Measurements from ENCODE around the gene C22orf15. TPM values are rescaled to one million over a fixed set of nuclear protein-coding genes. Genes with fewer than 3 reads are reported as not detected.

Gene C22orf15
- total RNA-seq, 1 experiment from 2014 or later = 0.81 TPM

DNA sequence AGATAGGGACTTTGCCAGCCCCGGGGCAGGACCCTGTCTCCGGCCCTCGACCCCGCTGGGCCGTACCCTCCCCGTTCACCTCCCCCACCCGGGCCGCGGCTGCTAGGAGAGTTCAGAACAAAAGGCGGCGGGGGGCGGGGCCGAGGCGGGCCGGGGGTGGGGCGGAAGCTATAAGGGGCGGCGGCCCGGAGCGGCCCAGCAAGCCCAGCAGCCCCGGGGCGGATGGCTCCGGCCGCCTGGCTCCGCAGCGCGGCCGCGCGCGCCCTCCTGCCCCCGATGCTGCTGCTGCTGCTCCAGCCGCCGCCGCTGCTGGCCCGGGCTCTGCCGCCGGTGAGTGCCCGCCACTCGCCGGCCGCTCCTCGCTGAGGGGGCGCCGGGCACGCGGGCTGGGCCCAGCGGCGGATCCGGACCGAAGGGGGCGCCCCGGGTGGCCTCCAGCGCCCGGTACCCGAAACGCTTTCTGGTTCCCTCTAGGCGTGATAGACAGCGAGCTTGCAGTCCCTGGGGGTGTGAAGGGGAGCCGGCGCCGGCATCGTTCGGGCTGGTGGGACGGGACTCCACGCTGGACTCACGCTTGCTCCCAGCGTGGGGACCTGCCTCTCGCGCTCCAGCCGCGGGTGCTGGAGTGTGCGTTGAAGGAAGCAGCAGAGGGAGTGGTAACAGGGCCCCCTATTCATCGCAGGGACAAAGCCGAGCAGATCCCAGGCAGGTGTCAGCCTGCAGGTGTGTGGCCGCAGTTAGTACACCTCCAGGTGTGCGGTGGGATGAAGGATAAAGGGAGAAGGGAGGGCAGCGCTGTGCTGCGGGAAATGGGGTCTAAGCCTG is 10.1 kb downstream of the C22orf15 start, which contains the start of gene MMP11:
MMP11 (plus strand) TSS at position 201 of the 825 bp plus-strand sequence; CDS start at position 223, 22 bp downstream.
- Histone ChIP-seq H4K20me1 (ENCODE audit: control insufficient read depth, insufficient read depth, insufficient read length) (no peaks in the 10 kb centered on the region), H4K8ac (replicated peaks; ENCODE audit: insufficient read length, low read depth, low read length) (no peak within 1 kb of the TSS), H2BK20ac (ENCODE audit: low read depth, low read length, poor library complexity, severe bottlenecking) (no peak within 1 kb of the TSS), H3K14ac (ENCODE audit: insufficient read depth, low read length) (no peak within 1 kb of the TSS), H3K4ac (ENCODE audit: low read depth, low read length) (no peak within 1 kb of the TSS), H3K79me1 (ENCODE audit: insufficient read depth, low read depth, low read length, poor library complexity, severe bottlenecking) (no peaks in the 10 kb centered on the region), H3K27me3 (ENCODE audit: insufficient read depth, low read length) (peaks cover 15% of the 10 kb centered on the region; the same call in 1 of the 2 replicates), H3K79me2 (ENCODE audit: insufficient read depth, low read length) (no peaks in the 10 kb centered on the region), H3K9ac (ENCODE audit: extremely low read depth, insufficient read length, low read length) (no peak within 1 kb of the TSS), H2BK120ac (ENCODE audit: low read depth, low read length, poor library complexity, severe bottlenecking) (no peak within 1 kb of the TSS), H3K9me3 (ENCODE audit: control insufficient read depth, low read depth, low read length) (no peaks in the 10 kb centered on the region), H3K4me1 (ENCODE audit: insufficient read depth, low read length) (no peaks in the 10 kb centered on the region; the same call in 1 of the 2 replicates), H2BK5ac (ENCODE audit: insufficient read length, low read length) (no peak within 1 kb of the TSS), H3K27ac (ENCODE audit: insufficient read length, low read depth, low read length) (no peak within 1 kb of the TSS), H2BK12ac (ENCODE audit: insufficient read length, low read depth, low read length) (no peak within 1 kb of the TSS), H4K91ac (ENCODE audit: insufficient read length, low read depth, low read length) (no peak within 1 kb of the TSS), H4K5ac (ENCODE audit: insufficient read length, low read depth, low read length) (no peak within 1 kb of the TSS), H3K23ac (ENCODE audit: insufficient read length, low read depth, low read length) (no peak within 1 kb of the TSS), H3K4me2 (ENCODE audit: insufficient read depth, insufficient read length, low read length) (peak within 1 kb of the TSS; percentile 79), H2AK5ac (ENCODE audit: insufficient read length, low read length) (no peak within 1 kb of the TSS), H3K23me2 (ENCODE audit: insufficient read length, low read depth, low read length, poor library complexity, severe bottlenecking) (peaks cover 13% of the 10 kb centered on the region), H3K18ac (ENCODE audit: insufficient read length, low read depth, low read length) (no peak within 1 kb of the TSS), H3T11ph (ENCODE audit: low read length) (no peak within 1 kb of the TSS), H2BK15ac (ENCODE audit: low read depth, low read length) (no peak within 1 kb of the TSS), H2AFZ (ENCODE audit: low read length) (no peak within 1 kb of the TSS), H3K56ac (ENCODE audit: insufficient read length, low read depth, low read length) (no peak within 1 kb of the TSS)
- H3K27me3 Mint-ChIP-seq (ENCODE audit: low read depth) = peaks cover 63% of the 10 kb centered on the region
- no peak within 1 kb of the TSS; a peak in 1 of 7 replicates for H3K27ac Mint-ChIP-seq
- TF ChIP-seq, protein P1, sequence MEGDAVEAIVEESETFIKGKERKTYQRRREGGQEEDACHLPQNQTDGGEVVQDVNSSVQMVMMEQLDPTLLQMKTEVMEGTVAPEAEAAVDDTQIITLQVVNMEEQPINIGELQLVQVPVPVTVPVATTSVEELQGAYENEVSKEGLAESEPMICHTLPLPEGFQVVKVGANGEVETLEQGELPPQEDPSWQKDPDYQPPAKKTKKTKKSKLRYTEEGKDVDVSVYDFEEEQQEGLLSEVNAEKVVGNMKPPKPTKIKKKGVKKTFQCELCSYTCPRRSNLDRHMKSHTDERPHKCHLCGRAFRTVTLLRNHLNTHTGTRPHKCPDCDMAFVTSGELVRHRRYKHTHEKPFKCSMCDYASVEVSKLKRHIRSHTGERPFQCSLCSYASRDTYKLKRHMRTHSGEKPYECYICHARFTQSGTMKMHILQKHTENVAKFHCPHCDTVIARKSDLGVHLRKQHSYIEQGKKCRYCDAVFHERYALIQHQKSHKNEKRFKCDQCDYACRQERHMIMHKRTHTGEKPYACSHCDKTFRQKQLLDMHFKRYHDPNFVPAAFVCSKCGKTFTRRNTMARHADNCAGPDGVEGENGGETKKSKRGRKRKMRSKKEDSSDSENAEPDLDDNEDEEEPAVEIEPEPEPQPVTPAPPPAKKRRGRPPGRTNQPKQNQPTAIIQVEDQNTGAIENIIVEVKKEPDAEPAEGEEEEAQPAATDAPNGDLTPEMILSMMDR (conservative IDR thresholded peaks at IDR 0.05) = no peak
- no peaks in the 10 kb centered on the region; a peak in 1 of 7 replicates for H3K36me3 Mint-ChIP-seq (ENCODE audit: insufficient read depth in 1 of 3, low read depth in 3 of 3)
- peak within 1 kb of the TSS; percentile 69 to 82 for H3K4me3 Mint-ChIP-seq
- H3K9me3 Mint-ChIP-seq = no peaks in the 10 kb centered on the region
- H3K4me1 Mint-ChIP-seq = peaks cover 14 to 35% of the 10 kb centered on the region in 2 experiments
- DNase-seq = peak; percentile 79
- no CpG with 5 or more reads among the region's 79 CpGs for WGBS (ENCODE audit: extremely low coverage, insufficient read length, low lambda C conversion rate)
